B cell (primary cell): ENCODE results near the gene SLC9A9.

Experiments used
- CTCF ChIP-seq: fragments of 200-600 bp; IDR thresholded peaks from one replicate; pipeline ENCODE4 v1.8.0; 2022; ENCODE audit warnings: antibody characterized with exemption, mild to moderate bottlenecking
- EZH2 ChIP-seq: IDR thresholded peaks from 2 replicates; pipeline ENCODE4 v1.6.1; 2012; ENCODE audit warnings: borderline replicate concordance, low read depth, mild to moderate bottlenecking, moderate library complexity, low read length; ENCODE audit not compliant: insufficient read depth, poor library complexity, severe bottlenecking

GRCh38 chr3:143330296-143330868, 517.9 kb downstream of the SLC9A9 start:
- no peak for TF ChIP-seq CTCF
- no peak for TF ChIP-seq EZH2
